Nephron progenitor cell (in vitro differentiated cells): ENCODE data around the gene KHDC4.
"Not testable (repeated sequence)": the region's sequence is repeated elsewhere in the genome, so short reads cannot be mapped to it uniquely, and the experiment has no call there.

Experiments used
- DNase-seq: peaks from one replicate; pipeline ENCODE4 v3.0.0; 2021
- H3K27ac Mint-ChIP-seq: 2 replicates; pipeline ENCODE4 v1.8.0; 2021; ENCODE audit warnings: mild to moderate bottlenecking, moderate library complexity, mixed read lengths
- H3K27me3 Mint-ChIP-seq: 2 replicates; pipeline ENCODE4 v1.8.0; 2021; ENCODE audit warnings: mild to moderate bottlenecking, low read depth, mixed read lengths; ENCODE audit not compliant: poor library complexity
- H3K36me3 Mint-ChIP-seq: 2 replicates; pipeline ENCODE4 v1.8.0; 2021; ENCODE audit warnings: low read depth, mixed read lengths
- H3K4me1 Mint-ChIP-seq: 2 replicates; pipeline ENCODE4 v1.8.0; 2021; ENCODE audit warnings: mixed read lengths
- H3K4me3 Mint-ChIP-seq: 2 replicates; pipeline ENCODE4 v1.8.0; 2021; ENCODE audit warnings: mild to moderate bottlenecking, moderate library complexity, mixed read lengths
- H3K9me3 Mint-ChIP-seq: 2 replicates; pipeline ENCODE4 v1.8.0; 2021; ENCODE audit warnings: mild to moderate bottlenecking, moderate library complexity, mixed read lengths
- CTCF ChIP-seq: fragments of 200-600 bp; sonication (generic); IDR thresholded peaks from 2 replicates; pipeline ENCODE4 v1.5.0; 2021; ENCODE audit warnings: antibody characterized with exemption

The KHDC4 gene

GRCh38 chr1:155931332-155932038, 2.7 kb downstream of the KHDC4 start:
- DNase-seq: no peak
- peak overlapping the region; percentile 78 for H3K4me3 Mint-ChIP-seq
- H3K27ac Mint-ChIP-seq: no peak overlapping the region
- no peak for TF ChIP-seq CTCF
- no peaks in the 10 kb centered on the region for H3K9me3 Mint-ChIP-seq
- H3K27me3 Mint-ChIP-seq: no peaks in the 10 kb centered on the region
- H3K4me1 Mint-ChIP-seq: no peaks in the 10 kb centered on the region
- H3K36me3 Mint-ChIP-seq: peaks cover 62% of the 10 kb centered on the region

- Mint-ChIP-seq H3K4me3 (peak overlapping the region; percentile 78), H3K36me3 (peaks cover 69% of the 10 kb centered on the region), H3K27ac (peak overlapping the region; percentile 95)
- not testable (repeated sequence) for H3K27me3 Mint-ChIP-seq, DNase-seq, H3K4me1 Mint-ChIP-seq, H3K9me3 Mint-ChIP-seq
Measured at GRCh38 chr1:155930725-155931124, 3.5 kb downstream of the KHDC4 start.

GRCh38 chr1:155929057-155929456, 5.2 kb downstream of the KHDC4 start:
- no peak for DNase-seq
- no peaks in the 10 kb centered on the region for H3K9me3 Mint-ChIP-seq
- H3K36me3 Mint-ChIP-seq: peaks cover 76% of the 10 kb centered on the region
- H3K4me1 Mint-ChIP-seq: no peaks in the 10 kb centered on the region
- no peak for TF ChIP-seq CTCF
- H3K4me3 Mint-ChIP-seq: no peak overlapping the region
- H3K27ac Mint-ChIP-seq: no peak overlapping the region
- H3K27me3 Mint-ChIP-seq: no peaks in the 10 kb centered on the region

- Mint-ChIP-seq H3K27ac (peak overlapping the region; percentile 65), H3K4me1 (no peaks in the 10 kb centered on the region), H3K36me3 (peaks cover 84% of the 10 kb centered on the region), H3K4me3 (no peak overlapping the region), H3K9me3 (no peaks in the 10 kb centered on the region), H3K27me3 (no peaks in the 10 kb centered on the region)
- no peak for TF ChIP-seq CTCF
- DNase-seq: no peak
Measured at GRCh38 chr1:155925506-155925905, 8.7 kb downstream of the KHDC4 start.

- Mint-ChIP-seq H3K27me3 (no peaks in the 10 kb centered on the region), H3K4me3 (no peak overlapping the region), H3K4me1 (no peaks in the 10 kb centered on the region), H3K9me3 (no peaks in the 10 kb centered on the region), H3K27ac (no peak overlapping the region), H3K36me3 (peaks cover 76% of the 10 kb centered on the region)
- no peak for DNase-seq
- TF ChIP-seq CTCF: no peak
Measured at GRCh38 chr1:155920717-155921116, 13.5 kb downstream of the KHDC4 start.

GRCh38 chr1:155919801-155920200, 14.4 kb downstream of the KHDC4 start:
- Mint-ChIP-seq H3K27ac (no peak overlapping the region), H3K4me1 (no peaks in the 10 kb centered on the region), H3K9me3 (no peaks in the 10 kb centered on the region), H3K27me3 (no peaks in the 10 kb centered on the region), H3K36me3 (peaks cover 71% of the 10 kb centered on the region), H3K4me3 (no peak overlapping the region)
- no peak for TF ChIP-seq CTCF
- DNase-seq: no peak
